Measurements from ENCODE around the gene ASCL1.

GRCh38 chr12:102959391-102959790, 1.9 kb downstream of the ASCL1 start:
- TF ChIP-seq CTCF (conservative IDR thresholded peaks at IDR 0.05) (no peak), EZH2 (IDR thresholded peaks at IDR 0.05; ENCODE audit: low read depth) (no peak)

All from PC-9 (cell line).